Upper lobe of left lung (tissue), 4 donors: Measurements from ENCODE around the gene COX4I1.

Experiments
- EP300 ChIP-seq, 4 donors: sonication (generic); formaldehyde crosslinking; IDR thresholded peaks; one replicate each; pipeline ENCODE4 v1.5.1; 2017; ENCODE audit warnings: antibody characterized with exemption in 4 of 4, control low read depth in 2 of 4
- TF ChIP-seq, protein P1 (sequence below), 6 experiments: fragments of 450-650 bp in 4 of 6; fragments of 200-600 bp in 2 of 6; sonication (generic) in 2 of 6; IDR thresholded peaks; one replicate each; pipeline ENCODE4 v1.5.1; 2016 to 2019; ENCODE audit warnings: antibody characterized with exemption in 6 of 6

DNA sequence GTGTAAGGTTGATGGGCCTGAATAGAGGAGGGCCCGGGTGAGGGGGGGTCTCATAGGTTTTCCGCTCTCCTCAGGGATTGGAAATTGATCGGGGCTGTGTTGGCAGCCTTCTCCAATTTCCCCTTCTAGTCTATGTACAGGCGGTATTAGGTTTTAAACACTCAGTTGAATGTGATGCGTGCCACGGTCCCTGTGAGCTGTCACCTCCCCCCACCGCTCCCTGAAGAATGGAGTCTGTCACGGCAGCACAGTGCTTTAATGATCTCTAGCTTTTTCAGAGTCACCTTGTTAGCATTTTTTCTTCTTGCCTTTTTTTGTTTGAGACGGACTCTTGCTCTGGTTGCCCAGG lies 800 bp downstream of the COX4I1 start:
- no peak for TF ChIP-seq EP300 (IDR thresholded peaks at IDR 0.05)
- TF ChIP-seq, protein P1, sequence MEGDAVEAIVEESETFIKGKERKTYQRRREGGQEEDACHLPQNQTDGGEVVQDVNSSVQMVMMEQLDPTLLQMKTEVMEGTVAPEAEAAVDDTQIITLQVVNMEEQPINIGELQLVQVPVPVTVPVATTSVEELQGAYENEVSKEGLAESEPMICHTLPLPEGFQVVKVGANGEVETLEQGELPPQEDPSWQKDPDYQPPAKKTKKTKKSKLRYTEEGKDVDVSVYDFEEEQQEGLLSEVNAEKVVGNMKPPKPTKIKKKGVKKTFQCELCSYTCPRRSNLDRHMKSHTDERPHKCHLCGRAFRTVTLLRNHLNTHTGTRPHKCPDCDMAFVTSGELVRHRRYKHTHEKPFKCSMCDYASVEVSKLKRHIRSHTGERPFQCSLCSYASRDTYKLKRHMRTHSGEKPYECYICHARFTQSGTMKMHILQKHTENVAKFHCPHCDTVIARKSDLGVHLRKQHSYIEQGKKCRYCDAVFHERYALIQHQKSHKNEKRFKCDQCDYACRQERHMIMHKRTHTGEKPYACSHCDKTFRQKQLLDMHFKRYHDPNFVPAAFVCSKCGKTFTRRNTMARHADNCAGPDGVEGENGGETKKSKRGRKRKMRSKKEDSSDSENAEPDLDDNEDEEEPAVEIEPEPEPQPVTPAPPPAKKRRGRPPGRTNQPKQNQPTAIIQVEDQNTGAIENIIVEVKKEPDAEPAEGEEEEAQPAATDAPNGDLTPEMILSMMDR (IDR thresholded peaks at IDR 0.05) = no peak
